Measurements from ENCODE around the gene CEP350. TPM values are rescaled to one million over a fixed set of nuclear protein-coding genes. Genes with fewer than 3 reads are reported as not detected.
"Not testable (repeated sequence)": the region's sequence is repeated elsewhere in the genome, so short reads cannot be mapped to it uniquely, and the experiment has no call there.

The CEP350 gene
- total and polyA plus RNA-seq, 4 experiments from 2014 or later = 9.3 to 99.4 (median 76.0) TPM

GRCh38 chr1:179995576-179995975, 41.0 kb downstream of the CEP350 start:
- DNase-seq = no peak
- Histone ChIP-seq H3K36me3 (ENCODE audit: insufficient read depth, low read length) (peaks cover 17% of the 10 kb centered on the region), H3K27me3 (ENCODE audit: insufficient read depth, low read length) (no peaks in the 10 kb centered on the region), H3K4me1 (ENCODE audit: insufficient read depth, low read length) (no peaks in the 10 kb centered on the region), H3K4me3 (ENCODE audit: low read length in 2 of 2) (no peak overlapping the region), H3K27ac (ENCODE audit: low read depth, low read length) (no peak overlapping the region), H3K9me3 (ENCODE audit: control insufficient read depth in 1 of 2, low read length in 2 of 2) (no peaks in the 10 kb centered on the region)
- intact Hi-C loops (cut with micrococcal nuclease) = no loop called here
- no peaks in the 10 kb centered on the region for H3K27me3 Mint-ChIP-seq
- H3K4me1 Mint-ChIP-seq = peaks cover 0 to 8% (median 5%) of the 10 kb centered on the region in 4 donors
- no peaks in the 10 kb centered on the region for H3K9me3 Mint-ChIP-seq
- H3K27ac Mint-ChIP-seq = peak overlapping the region in 2 of 7 donors; percentile 59 to 79
- CTCF ChIA-PET (ENCODE audit: partially characterized antibody) = interaction anchor here (1.7 kb wide), 1 partner anchor 129 kb away, joined by 3 read pairs; no protein-coding TSS in a partner anchor
- H3K4me3 Mint-ChIP-seq = no peak overlapping the region
- POLR2A ChIA-PET (ENCODE audit: partially characterized antibody) = no interaction called here
- H3K36me3 Mint-ChIP-seq = peaks cover 44 to 56% of the 10 kb centered on the region in 2 donors

GRCh38 chr1:179996099-179996498, 41.5 kb downstream of the CEP350 start:
- H3K36me3 ChIP-seq (ENCODE audit: insufficient read depth, low read length) = peaks cover 14% of the 10 kb centered on the region
- H3K4me1 ChIP-seq (ENCODE audit: insufficient read depth, low read length) = no peaks in the 10 kb centered on the region
- Mint-ChIP-seq H3K9me3 (no peaks in the 10 kb centered on the region), H3K27me3 (no peaks in the 10 kb centered on the region), H3K36me3 (peaks cover 44 to 54% of the 10 kb centered on the region in 2 donors), H3K27ac (no peak overlapping the region), H3K4me3 (no peak overlapping the region), H3K4me1 (peaks cover 0 to 8% (median 5%) of the 10 kb centered on the region in 4 donors)
- no peaks in the 10 kb centered on the region for H3K9me3 ChIP-seq (ENCODE audit: control insufficient read depth in 1 of 2, low read length in 2 of 2)
- H3K4me3 ChIP-seq (ENCODE audit: low read length in 2 of 2) = no peak overlapping the region
- no peak overlapping the region for H3K27ac ChIP-seq (ENCODE audit: low read depth, low read length)
- POLR2A ChIA-PET (ENCODE audit: partially characterized antibody) = no interaction called here
- intact Hi-C loops (cut with micrococcal nuclease) = no loop called here
- no peak for DNase-seq
- CTCF ChIA-PET (ENCODE audit: partially characterized antibody) = interaction anchor here (1.7 kb wide), 1 partner anchor 129 kb away, joined by 3 read pairs; no protein-coding TSS in a partner anchor
- H3K27me3 ChIP-seq (ENCODE audit: insufficient read depth, low read length) = no peaks in the 10 kb centered on the region

GRCh38 chr1:180000575-180000974, 46.0 kb downstream of the CEP350 start:
- no peak for DNase-seq
- Mint-ChIP-seq H3K4me1 (peaks cover 0 to 6% (median 2%) of the 10 kb centered on the region in 4 donors), H3K9me3 (no peaks in the 10 kb centered on the region), H3K36me3 (peaks cover 35 to 41% of the 10 kb centered on the region in 2 donors), H3K4me3 (no peak overlapping the region), H3K27ac (peak overlapping the region in 2 of 7 donors; percentile 51 to 60), H3K27me3 (no peaks in the 10 kb centered on the region)
- Histone ChIP-seq H3K4me1 (ENCODE audit: insufficient read depth, low read length) (no peaks in the 10 kb centered on the region), H3K4me3 (ENCODE audit: low read length in 2 of 2) (no peak overlapping the region), H3K27me3 (ENCODE audit: insufficient read depth, low read length) (no peaks in the 10 kb centered on the region), H3K9me3 (ENCODE audit: control insufficient read depth in 1 of 2, low read length in 2 of 2) (no peaks in the 10 kb centered on the region), H3K27ac (ENCODE audit: low read depth, low read length) (no peak overlapping the region), H3K36me3 (ENCODE audit: insufficient read depth, low read length) (peaks cover 10% of the 10 kb centered on the region)
- CTCF ChIA-PET (ENCODE audit: partially characterized antibody) = no interaction called here
- intact Hi-C loops (cut with micrococcal nuclease) = loop anchor here (10.0 kb wide), 1 partner anchor 54 kb away; no protein-coding TSS in a partner anchor
- POLR2A ChIA-PET (ENCODE audit: partially characterized antibody) = no interaction called here

- DNase-seq = no peak
- H3K4me1 ChIP-seq (ENCODE audit: insufficient read depth, low read length) = no peaks in the 10 kb centered on the region
- POLR2A ChIA-PET (ENCODE audit: partially characterized antibody) = no interaction called here
- peak overlapping the region in 3 of 7 donors; percentile 19 to 82 (median 62) for H3K27ac Mint-ChIP-seq
- no peaks in the 10 kb centered on the region for H3K9me3 ChIP-seq (ENCODE audit: control insufficient read depth in 1 of 2, low read length in 2 of 2)
- no peaks in the 10 kb centered on the region for H3K27me3 Mint-ChIP-seq
- peaks cover 0 to 8% (median 0%) of the 10 kb centered on the region in 8 donors for H3K9me3 Mint-ChIP-seq
- intact Hi-C loops (cut with micrococcal nuclease) = loop anchor here (10.0 kb wide), 1 partner anchor 52 kb away; no protein-coding TSS in a partner anchor
- H3K4me1 Mint-ChIP-seq = peaks cover 0 to 8% (median 1%) of the 10 kb centered on the region in 4 donors
- H3K36me3 Mint-ChIP-seq = peaks cover 37 to 40% of the 10 kb centered on the region in 2 donors
- H3K36me3 ChIP-seq (ENCODE audit: insufficient read depth, low read length) = peaks cover 15% of the 10 kb centered on the region
- H3K4me3 Mint-ChIP-seq = no peak overlapping the region
- H3K27ac ChIP-seq (ENCODE audit: low read depth, low read length) = no peak overlapping the region
- no peaks in the 10 kb centered on the region for H3K27me3 ChIP-seq (ENCODE audit: insufficient read depth, low read length)
- CTCF ChIA-PET (ENCODE audit: partially characterized antibody) = no interaction called here
- no peak overlapping the region for H3K4me3 ChIP-seq (ENCODE audit: low read length in 2 of 2)
Measured at GRCh38 chr1:180002437-180002836, 47.8 kb downstream of the CEP350 start.

GRCh38 chr1:180003026-180003695, 48.6 kb downstream of the CEP350 start:
- intact Hi-C loops (cut with micrococcal nuclease) = loop anchor here (10.0 kb wide), 1 partner anchor 52 kb away; no protein-coding TSS in a partner anchor
- POLR2A ChIA-PET (ENCODE audit: partially characterized antibody) = no interaction called here
- Histone ChIP-seq H3K27me3 (ENCODE audit: insufficient read depth, low read length) (no peaks in the 10 kb centered on the region), H3K4me1 (ENCODE audit: insufficient read depth, low read length) (no peaks in the 10 kb centered on the region), H3K9me3 (ENCODE audit: control insufficient read depth in 1 of 2, low read length in 2 of 2) (no peaks in the 10 kb centered on the region), H3K27ac (ENCODE audit: low read depth, low read length) (no peak overlapping the region), H3K36me3 (ENCODE audit: insufficient read depth, low read length) (peaks cover 15% of the 10 kb centered on the region), H3K4me3 (ENCODE audit: low read length in 2 of 2) (no peak overlapping the region)
- peak overlapping the region in 1 of 7 donors; percentile 19 for H3K27ac Mint-ChIP-seq
- CTCF ChIA-PET (ENCODE audit: partially characterized antibody) = no interaction called here
- peaks cover 43 to 44% of the 10 kb centered on the region in 2 donors for H3K36me3 Mint-ChIP-seq
- H3K4me3 Mint-ChIP-seq = no peak overlapping the region
- DNase-seq = no peak
- H3K9me3 Mint-ChIP-seq = peaks cover 0 to 8% (median 0%) of the 10 kb centered on the region in 8 donors
- no peaks in the 10 kb centered on the region for H3K27me3 Mint-ChIP-seq
- peaks cover 0 to 8% (median 1%) of the 10 kb centered on the region in 4 donors for H3K4me1 Mint-ChIP-seq

GRCh38 chr1:180006762-180007161, 52.2 kb downstream of the CEP350 start:
- CTCF ChIA-PET (ENCODE audit: partially characterized antibody); H3K9me3 ChIP-seq (ENCODE audit: control insufficient read depth in 1 of 2, low read length in 2 of 2); H3K4me1 Mint-ChIP-seq; H3K4me3 Mint-ChIP-seq; H3K4me3 ChIP-seq (ENCODE audit: low read length in 2 of 2); H3K27ac ChIP-seq (ENCODE audit: low read depth, low read length); POLR2A ChIA-PET (ENCODE audit: partially characterized antibody); H3K27me3 ChIP-seq (ENCODE audit: insufficient read depth, low read length); DNase-seq; H3K27me3 Mint-ChIP-seq; H3K4me1 ChIP-seq (ENCODE audit: insufficient read depth, low read length); H3K9me3 Mint-ChIP-seq: not testable (repeated sequence)
- peak overlapping the region in 1 of 7 donors; percentile 33 for H3K27ac Mint-ChIP-seq
- intact Hi-C loops (cut with micrococcal nuclease) = loop anchor here (10.0 kb wide), 1 partner anchor 48 kb away; no protein-coding TSS in a partner anchor
- H3K36me3 ChIP-seq (ENCODE audit: insufficient read depth, low read length) = peaks cover 15% of the 10 kb centered on the region
- peaks cover 31 to 41% of the 10 kb centered on the region in 2 donors for H3K36me3 Mint-ChIP-seq

GRCh38 chr1:180020017-180020416, 65.4 kb downstream of the CEP350 start:
- H3K27ac ChIP-seq (ENCODE audit: low read depth, low read length) = no peak overlapping the region
- H3K4me3 ChIP-seq (ENCODE audit: low read length in 2 of 2) = no peak overlapping the region
- POLR2A ChIA-PET (ENCODE audit: partially characterized antibody) = interaction anchor here (0.7 kb wide), 1 partner anchor 206 kb away, joined by 3 read pairs; no protein-coding TSS in a partner anchor
- intact Hi-C loops (cut with micrococcal nuclease) = no loop called here
- Mint-ChIP-seq H3K9me3 (no peaks in the 10 kb centered on the region), H3K4me3 (no peak overlapping the region), H3K36me3 (peaks cover 46 to 72% of the 10 kb centered on the region in 2 donors), H3K27me3 (no peaks in the 10 kb centered on the region), H3K27ac (no peak overlapping the region), H3K4me1 (peaks cover 0 to 3% (median 0%) of the 10 kb centered on the region in 4 donors)
- H3K36me3 ChIP-seq (ENCODE audit: insufficient read depth, low read length) = peaks cover 65% of the 10 kb centered on the region
- no peaks in the 10 kb centered on the region for H3K27me3 ChIP-seq (ENCODE audit: insufficient read depth, low read length)
- H3K4me1 ChIP-seq (ENCODE audit: insufficient read depth, low read length) = no peaks in the 10 kb centered on the region
- no peaks in the 10 kb centered on the region for H3K9me3 ChIP-seq (ENCODE audit: control insufficient read depth in 1 of 2, low read length in 2 of 2)
- DNase-seq = no peak
- CTCF ChIA-PET (ENCODE audit: partially characterized antibody) = no interaction called here

All from CD4-positive, alpha-beta memory T cell (primary cell).